Omental fat pad (tissue), 4 donors: ENCODE data around the gene NIPAL1. TPM values are rescaled to one million over a fixed set of nuclear protein-coding genes. Genes with fewer than 3 reads are reported as not detected.

ENCODE experiments used
- ATAC-seq: fragments of 150-250 bp; one replicate; pipeline ENCODE4 v1.9.1; 2016; ENCODE audit warnings: mild to moderate bottlenecking, moderate library complexity; ENCODE audit not compliant: low FRiP score
- DNase-seq: peaks from one replicate; pipeline ENCODE4 v3.0.0-alpha.2; 2019; ENCODE audit warnings: low spot score
- total RNA-seq, 4 donors: library from RNA; depleted of rRNA; stranded (reverse); fragments of >200 nt; gene quantifications; one replicate each; pipeline ENCODE4 v1.1.0, GENCODE V29; 2016
- TF ChIP-seq, protein P1 (sequence below), 3 donors: fragments of 450-650 bp; IDR thresholded peaks; one replicate each; pipeline ENCODE4 v1.5.1; 2016 to 2017; ENCODE audit warnings: antibody characterized with exemption in 3 of 3, mild to moderate bottlenecking in 3 of 3, moderate library complexity in 2 of 3

NIPAL1 gene
- total RNA-seq, 4 donors from 2014 or later, result 0.50 to 6.5 (median 1.1) TPM; not detected in 1

DNA sequence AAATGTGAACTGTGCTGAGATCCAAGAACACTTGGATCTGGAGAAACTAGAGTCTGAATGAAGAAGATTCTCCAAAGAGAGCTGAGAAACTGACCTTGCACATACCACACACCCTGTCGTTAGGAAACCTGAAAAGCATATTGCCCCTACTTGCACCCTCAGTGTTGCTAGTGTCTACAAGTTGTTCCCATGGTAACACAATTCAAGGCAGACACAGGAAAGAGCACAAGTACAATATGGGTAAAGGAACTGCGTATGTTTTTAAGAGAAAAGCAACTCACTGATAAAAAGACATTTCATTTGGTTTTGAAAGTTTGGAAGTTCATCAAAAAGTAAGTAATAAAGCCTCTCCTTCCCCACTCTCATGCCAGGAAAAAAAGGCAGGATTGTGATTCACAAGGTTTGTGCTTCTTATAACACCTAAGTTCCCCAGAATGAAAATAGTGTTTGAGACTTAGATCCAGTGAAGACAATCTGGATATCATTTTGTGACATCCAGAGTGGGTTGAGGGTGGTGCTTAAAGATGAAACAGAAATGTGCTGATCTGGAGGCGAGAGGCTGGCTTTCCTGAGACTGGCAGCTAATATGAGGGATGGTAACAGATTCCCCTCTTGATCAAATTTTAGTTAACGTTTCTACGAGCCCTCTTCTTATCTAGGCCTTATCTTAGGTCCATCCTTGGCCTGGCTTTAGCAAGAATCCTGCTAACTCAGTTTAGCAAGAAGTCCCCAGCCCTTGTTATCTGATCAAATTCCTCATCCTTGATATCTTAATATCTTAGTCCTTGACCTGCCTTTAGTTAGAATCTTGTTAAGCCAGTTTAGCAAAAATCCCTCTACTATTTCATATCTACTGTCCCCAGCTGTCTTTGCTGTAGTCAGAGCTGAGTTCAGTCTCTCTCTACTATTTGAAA, 42.3 kb downstream of the NIPAL1 start:
- ATAC-seq (no peak), DNase-seq (no peak)
- TF ChIP-seq, protein P1, sequence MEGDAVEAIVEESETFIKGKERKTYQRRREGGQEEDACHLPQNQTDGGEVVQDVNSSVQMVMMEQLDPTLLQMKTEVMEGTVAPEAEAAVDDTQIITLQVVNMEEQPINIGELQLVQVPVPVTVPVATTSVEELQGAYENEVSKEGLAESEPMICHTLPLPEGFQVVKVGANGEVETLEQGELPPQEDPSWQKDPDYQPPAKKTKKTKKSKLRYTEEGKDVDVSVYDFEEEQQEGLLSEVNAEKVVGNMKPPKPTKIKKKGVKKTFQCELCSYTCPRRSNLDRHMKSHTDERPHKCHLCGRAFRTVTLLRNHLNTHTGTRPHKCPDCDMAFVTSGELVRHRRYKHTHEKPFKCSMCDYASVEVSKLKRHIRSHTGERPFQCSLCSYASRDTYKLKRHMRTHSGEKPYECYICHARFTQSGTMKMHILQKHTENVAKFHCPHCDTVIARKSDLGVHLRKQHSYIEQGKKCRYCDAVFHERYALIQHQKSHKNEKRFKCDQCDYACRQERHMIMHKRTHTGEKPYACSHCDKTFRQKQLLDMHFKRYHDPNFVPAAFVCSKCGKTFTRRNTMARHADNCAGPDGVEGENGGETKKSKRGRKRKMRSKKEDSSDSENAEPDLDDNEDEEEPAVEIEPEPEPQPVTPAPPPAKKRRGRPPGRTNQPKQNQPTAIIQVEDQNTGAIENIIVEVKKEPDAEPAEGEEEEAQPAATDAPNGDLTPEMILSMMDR (IDR thresholded peaks at IDR 0.05), result no peak

DNA sequence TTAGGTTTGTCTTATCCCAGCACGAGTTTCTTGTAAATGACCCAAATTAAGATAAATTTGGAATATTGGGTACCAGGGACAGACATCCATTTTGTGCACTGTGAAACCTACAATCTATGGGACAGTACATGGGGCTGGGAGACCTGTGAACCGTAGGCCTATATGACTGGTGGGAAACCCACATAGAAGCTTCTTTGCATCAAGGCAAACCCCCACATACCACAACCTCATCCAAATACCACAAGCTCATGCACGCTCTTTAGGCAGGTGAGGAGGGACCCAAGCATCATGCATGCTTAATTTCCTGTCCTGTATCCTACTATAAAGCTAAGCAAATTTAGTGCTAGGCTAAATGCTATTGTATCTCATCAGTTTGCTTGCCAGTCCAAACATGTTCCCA, 47.8 kb downstream of the NIPAL1 start:
- DNase-seq, result no peak
- TF ChIP-seq, protein P1 (IDR thresholded peaks at IDR 0.05), result no peak
- no peak for ATAC-seq

GRCh38 chr4:48065587-48066052, 49.0 kb downstream of the NIPAL1 start:
- DNase-seq, result no peak
- no peak for ATAC-seq
- TF ChIP-seq, protein P1 (IDR thresholded peaks at IDR 0.05), result no peak

- TF ChIP-seq, protein P1 (IDR thresholded peaks at IDR 0.05), result no peak
- no peak for ATAC-seq
- no peak for DNase-seq
Measured at GRCh38 chr4:48067536-48067935, 51.0 kb downstream of the NIPAL1 start.

DNA sequence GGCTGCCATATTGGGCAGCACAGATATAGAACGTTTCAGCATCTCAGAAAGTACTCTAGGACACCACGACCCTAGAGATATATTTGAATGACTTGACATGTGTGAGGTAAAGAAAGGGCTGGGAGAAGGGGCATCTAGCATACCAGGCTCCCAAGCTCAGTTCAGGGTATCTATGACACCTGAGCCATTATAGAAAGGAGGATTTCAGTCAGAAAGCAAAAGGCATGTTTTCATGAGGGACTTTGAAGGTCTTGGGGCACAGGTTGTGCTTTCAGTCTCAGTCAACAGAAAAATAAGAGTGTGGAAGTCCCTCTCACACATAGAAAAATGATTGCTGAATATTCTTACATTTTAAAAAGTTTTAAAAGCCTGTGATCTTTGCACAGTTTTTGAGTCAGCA, 51.6 kb downstream of the NIPAL1 start:
- DNase-seq (no peak), ATAC-seq (no peak)
- TF ChIP-seq, protein P1 (IDR thresholded peaks at IDR 0.05), result no peak

DNA sequence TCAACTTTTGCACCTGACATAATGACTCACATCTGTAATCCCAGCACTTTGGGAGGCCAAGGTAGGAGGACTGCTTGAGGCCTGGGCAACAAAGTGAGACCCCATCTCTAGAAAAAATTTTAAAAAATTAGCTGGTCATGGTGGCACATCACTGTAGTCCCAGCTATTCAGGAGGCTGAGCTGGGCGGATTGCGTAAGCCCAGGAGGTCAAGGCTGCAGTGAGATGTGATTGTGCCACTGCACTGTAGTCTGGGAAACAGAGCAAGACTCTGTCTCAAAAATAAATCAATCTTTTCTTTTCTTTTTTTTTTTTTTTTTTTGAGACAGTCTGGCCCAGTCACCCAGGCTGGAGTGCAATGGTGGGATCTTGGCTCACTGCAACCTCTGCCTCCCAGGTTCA, 52.5 kb downstream of the NIPAL1 start:
- DNase-seq, result no peak
- no peak for ATAC-seq
- TF ChIP-seq, protein P1 (IDR thresholded peaks at IDR 0.05), result no peak

DNA sequence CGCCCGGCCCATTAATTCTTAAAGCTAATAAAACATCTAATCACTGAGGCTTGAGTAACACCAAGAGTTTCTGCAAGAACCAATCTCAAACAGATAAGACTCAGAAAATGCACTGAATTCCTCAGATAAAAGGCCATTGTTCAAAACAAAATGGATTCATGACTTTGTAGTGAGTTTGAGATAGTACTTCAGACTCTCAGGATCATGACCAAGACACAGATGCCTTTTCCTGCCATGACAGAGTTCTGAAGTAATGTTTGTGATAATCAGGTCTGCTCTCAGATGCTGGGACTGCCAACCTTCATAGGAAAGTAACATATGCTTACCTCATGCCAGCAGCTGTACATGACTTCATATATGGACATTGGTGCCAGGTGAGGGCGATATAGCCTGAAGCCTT, 54.6 kb downstream of the NIPAL1 start:
- TF ChIP-seq, protein P1 (IDR thresholded peaks at IDR 0.05), result no peak
- ATAC-seq (no peak), DNase-seq (no peak)
